HCT116 (cell line): ENCODE results near the gene MIAT. TPM values are rescaled to one million over a fixed set of nuclear protein-coding genes. Genes with fewer than 3 reads are reported as not detected.

Experiments used
- ATAC-seq: fragments of 200-7000 bp; cut with Tn5 transposase; 2 replicates; pipeline ENCODE4 v1.9.1; 2020; ENCODE audit warnings: mild to moderate bottlenecking, moderate library complexity
- BruUV-seq: library from RNA; stranded (reverse); fragments of 400-500 nt; replicated peaks from 2 replicates; lab custom pipeline; 2021; lab: Mats Ljungman, UMichigan
- CTCF ChIA-PET: fragments of 300-600 bp; sonication (Branson Sonifier 250); formaldehyde crosslinking; loops from one replicate; lab custom pipeline; 2021; ENCODE audit warnings: antibody characterized with exemption; lab: Charles Lee
- POLR2A ChIA-PET: fragments of 300-600, 350-600 bp; sonication (Branson Sonifier 250); formaldehyde crosslinking; loops from one replicate; lab custom pipeline; 2021; ENCODE audit warnings: antibody characterized with exemption; lab: Charles Lee
- RAD21 ChIA-PET, 2 experiments: fragments of 300-600 bp; sonication (Branson Sonifier 250); formaldehyde crosslinking; loops; one replicate each; lab custom pipeline; 2023; ENCODE audit warnings: low total read pairs in 2 of 2; ENCODE audit not compliant: uncharacterized antibody in 2 of 2, unreplicated experiment in 2 of 2, low non-redundant PET in 1 of 2; lab: Charles Lee
- DNase-seq: peaks from one replicate; pipeline ENCODE4 v3.0.0-alpha.2; 2010; ENCODE audit warnings: low read depth, low spot score
- H2AFZ ChIP-seq: fragments of 200-600 bp; shearing (Covaris generic), sonication (generic); 2 replicates; pipeline ENCODE4 v1.6.1; 2017; ENCODE audit warnings: low read depth, mixed run types, mixed read lengths, antibody characterized with exemption, low read length; ENCODE audit not compliant: poor library complexity, severe bottlenecking
- H3K27ac ChIP-seq: 2 replicates; pipeline ENCODE4 v1.5.1; 2012; ENCODE audit warnings: low read depth, low read length
- H3K27me3 ChIP-seq: fragments of 200-600 bp; sonication (generic); 2 replicates; pipeline ENCODE4 v1.6.1; 2016; ENCODE audit warnings: mixed run types, low read length, mixed read lengths; ENCODE audit not compliant: insufficient read depth
- H3K36me3 ChIP-seq, 2 experiments: fragments of 200-500 bp in 1 of 2; fragments of 200-600 bp in 1 of 2; sonication (Bioruptor generic) in 1 of 2; sonication (generic) in 1 of 2; 2 replicates each; pipeline versions ENCODE4 v1.5.1 to v1.6.1; 2014 to 2016; ENCODE audit warnings: low read length in 2 of 2, inconsistent platforms in 1 of 2, mixed read lengths in 1 of 2, mixed run types in 1 of 2; ENCODE audit not compliant: insufficient read depth in 2 of 2, control insufficient read depth in 1 of 2
- H3K4me1 ChIP-seq, 2 experiments: fragments of 200-600 bp in 1 of 2; sonication (generic) in 1 of 2; 2 replicates each; pipeline versions ENCODE4 v1.5.1 to v1.6.1; 2012 to 2017; ENCODE audit warnings: low read length in 2 of 2, inconsistent platforms in 1 of 2, mild to moderate bottlenecking in 1 of 2, mixed read lengths in 1 of 2, mixed run types in 1 of 2, moderate library complexity in 1 of 2; ENCODE audit not compliant: insufficient read depth in 2 of 2, control insufficient read depth in 1 of 2
- H3K4me2 ChIP-seq: fragments of 200-600 bp; sonication (generic); 2 replicates; pipeline ENCODE4 v1.6.1; 2017; ENCODE audit warnings: mixed run types, low read length, mixed read lengths
- H3K4me3 ChIP-seq, 2 experiments: fragments of 200-600 bp in 1 of 2; sonication (generic) in 1 of 2; replicated peaks in 1 of 2; 2 replicates each; pipeline ENCODE4 v1.5.1; 2011 to 2016; ENCODE audit warnings: low read length in 2 of 2, control low read depth in 1 of 2, low read depth in 1 of 2, mild to moderate bottlenecking in 1 of 2, mixed read lengths in 1 of 2, mixed run types in 1 of 2
- H3K79me2 ChIP-seq: fragments of 200-600 bp; sonication (generic); 2 replicates; pipeline ENCODE4 v1.6.1; 2017; ENCODE audit warnings: mild to moderate bottlenecking, mixed run types, low read length, moderate library complexity, mixed read lengths; ENCODE audit not compliant: insufficient read depth
- H3K9ac ChIP-seq: fragments of 200-600 bp; sonication (generic); 2 replicates; pipeline ENCODE4 v1.6.1; 2016; ENCODE audit warnings: low read length, mixed read lengths
- H3K9me2 ChIP-seq: fragments of 200-600 bp; sonication (generic), shearing (Covaris generic); 2 replicates; pipeline ENCODE4 v1.6.1; 2017; ENCODE audit warnings: mixed run types, mild to moderate bottlenecking, moderate library complexity; ENCODE audit not compliant: insufficient read depth
- H3K9me3 ChIP-seq, 2 experiments: fragments of 200-500 bp in 1 of 2; fragments of 200-600 bp in 1 of 2; sonication (Bioruptor generic) in 1 of 2; sonication (generic) in 1 of 2; 2 replicates each; pipeline ENCODE4 v1.6.1; 2014 to 2017; ENCODE audit warnings: low read length in 2 of 2, mixed read lengths in 2 of 2, inconsistent platforms in 1 of 2, low read depth in 1 of 2, mild to moderate bottlenecking in 1 of 2, mixed run types in 1 of 2, moderate library complexity in 1 of 2; ENCODE audit not compliant: control insufficient read depth in 1 of 2, insufficient read depth in 1 of 2
- H4K20me1 ChIP-seq: fragments of 200-600 bp; sonication (generic), shearing (Covaris generic); 2 replicates; pipeline ENCODE4 v1.6.1; 2017; ENCODE audit warnings: mixed run types, mild to moderate bottlenecking, moderate library complexity; ENCODE audit not compliant: insufficient read depth
- ATF3 ChIP-seq: IDR thresholded peaks from 2 replicates; pipeline ENCODE4 v1.6.1; 2012
- CEBPB ChIP-seq: IDR thresholded peaks from 2 replicates; pipeline ENCODE4 v1.6.1; 2012; ENCODE audit warnings: low read depth
- EGR1 ChIP-seq: IDR thresholded peaks from 2 replicates; pipeline ENCODE4 v1.6.1; 2012; ENCODE audit warnings: low read depth
- EZH2 ChIP-seq: fragments of 200-600 bp; sonication (generic); IDR thresholded peaks from 2 replicates; pipeline ENCODE4 v1.6.1; 2017; ENCODE audit warnings: antibody characterized with exemption, mixed run types
- EZH2phosphoT487 ChIP-seq: fragments of 200-600 bp; IDR thresholded peaks from 2 replicates; pipeline ENCODE4 v1.6.1; 2018; ENCODE audit warnings: antibody characterized with exemption, borderline replicate concordance
- FOSL1 ChIP-seq: IDR thresholded peaks from 2 replicates; pipeline ENCODE4 v1.6.1; 2012; ENCODE audit warnings: low read depth
- JUND ChIP-seq: IDR thresholded peaks from 2 replicates; pipeline ENCODE4 v1.6.1; 2012
- POLR2AphosphoS5 ChIP-seq: IDR thresholded peaks from 2 replicates; pipeline ENCODE4 v1.6.1; 2011; ENCODE audit warnings: mild to moderate bottlenecking, low read depth, low read length, moderate library complexity
- RAD21 ChIP-seq: IDR thresholded peaks from 2 replicates; pipeline ENCODE4 v1.6.1; 2012; ENCODE audit warnings: low read depth, mild to moderate bottlenecking
- REST ChIP-seq: IDR thresholded peaks from 2 replicates; pipeline ENCODE4 v1.6.1; 2012; ENCODE audit warnings: low read depth
- SIN3A ChIP-seq: IDR thresholded peaks from 2 replicates; pipeline ENCODE4 v1.6.1; 2012; ENCODE audit warnings: low read depth
- SP1 ChIP-seq: IDR thresholded peaks from 2 replicates; pipeline ENCODE4 v1.6.1; 2012; ENCODE audit warnings: low read depth
- ZBTB33 ChIP-seq: IDR thresholded peaks from 2 replicates; pipeline ENCODE4 v1.6.1; 2011; ENCODE audit warnings: mild to moderate bottlenecking, low read length, moderate library complexity; ENCODE audit not compliant: insufficient replicate concordance; ENCODE audit errors: extremely low read depth
- ZFX ChIP-seq: fragments of 450-650 bp; IDR thresholded peaks from 2 replicates; pipeline ENCODE4 v1.6.1; 2017
- ZNF274 ChIP-seq: fragments of 200-500 bp; sonication (Bioruptor generic); IDR thresholded peaks from 2 replicates; pipeline ENCODE4 v1.6.1; 2014; ENCODE audit warnings: mild to moderate bottlenecking, low read depth, low read length, inconsistent platforms
- intact Hi-C: fragments of 100-400 bp; cut with micrococcal nuclease; formaldehyde crosslinking; loops from 2 replicates; pipeline ENCODE4 v1.10.0; 2022
- total RNA-seq: library from RNA; stranded (reverse); gene quantifications from one replicate; pipeline ENCODE4 v1.2.1, GENCODE V29; 2021; ENCODE audit not compliant: unreplicated experiment

Gene MIAT
- total RNA-seq, 1 experiment from 2014 or later, result 0.54 TPM

GRCh38 chr22:26620197-26620596 lies 37.2 kb upstream of the MIAT start:
- RAD21 ChIA-PET, result no interaction called here
- H3K4me1 ChIP-seq, result no peaks in the 10 kb centered on the region
- TF ChIP-seq ATF3, result no peak
- no peak for TF ChIP-seq EGR1
- no peak for TF ChIP-seq EZH2phosphoT487
- no peak for TF ChIP-seq RAD21
- no peak for TF ChIP-seq SP1
- TF ChIP-seq REST, result no peak
- TF ChIP-seq SIN3A, result no peak
- no peak for TF ChIP-seq FOSL1
- TF ChIP-seq ZFX, result no peak
- no peak for TF ChIP-seq JUND
- no peak for TF ChIP-seq POLR2AphosphoS5
- no peak for TF ChIP-seq ZBTB33
- no peak for TF ChIP-seq CEBPB
- no peak for TF ChIP-seq EZH2
- TF ChIP-seq ZNF274, result no peak
- H3K4me2 ChIP-seq, result no peak overlapping the region
- no peak overlapping the region for H3K27ac ChIP-seq
- no peak overlapping the region for H2AFZ ChIP-seq
- H3K79me2 ChIP-seq, result no peaks in the 10 kb centered on the region
- POLR2A ChIA-PET, result no interaction called here
- H3K36me3 ChIP-seq, result no peaks in the 10 kb centered on the region
- no peak for ATAC-seq
- H3K27me3 ChIP-seq, result no peaks in the 10 kb centered on the region
- CTCF ChIA-PET, result no interaction called here
- H3K4me3 ChIP-seq, result no peak overlapping the region
- H3K9me2 ChIP-seq, result no peaks in the 10 kb centered on the region
- no peaks in the 10 kb centered on the region for H4K20me1 ChIP-seq
- DNase-seq, result no peak
- H3K9ac ChIP-seq, result no peak overlapping the region
- no TSS peak for BruUV-seq
- no peaks in the 10 kb centered on the region for H3K9me3 ChIP-seq
- intact Hi-C loops, result no loop called here
